Measurements from ENCODE around the gene HEBP2. TPM values are rescaled to one million over a fixed set of nuclear protein-coding genes. Genes with fewer than 3 reads are reported as not detected.

Gene HEBP2
- total and polyA plus RNA-seq, 2 of the 13 experiments (the other 11 are each of a cell fraction or from before 2014, with no cell fraction given) = 16.0 to 72.8 TPM

DNA sequence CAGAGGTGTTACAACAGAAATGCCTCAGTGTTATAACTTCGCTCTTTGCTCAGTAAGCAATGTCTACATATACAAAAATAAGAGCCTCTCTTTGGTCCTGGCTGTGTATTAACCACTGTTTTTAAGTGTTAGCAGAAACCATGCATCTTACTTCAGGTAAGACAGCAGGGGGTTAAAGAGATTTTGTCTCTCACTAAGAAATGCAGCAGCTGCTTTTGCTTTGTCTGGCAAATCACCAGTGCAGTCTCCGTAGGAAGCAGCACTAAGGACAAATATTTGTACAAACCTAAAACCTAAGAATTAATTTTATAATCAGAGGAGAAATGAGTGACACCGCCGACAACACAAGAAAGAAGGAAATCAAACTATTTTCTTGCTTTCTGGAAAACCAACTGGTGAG lies 25.6 kb upstream of the HEBP2 start (continued):
- TF ChIP-seq, protein P1, sequence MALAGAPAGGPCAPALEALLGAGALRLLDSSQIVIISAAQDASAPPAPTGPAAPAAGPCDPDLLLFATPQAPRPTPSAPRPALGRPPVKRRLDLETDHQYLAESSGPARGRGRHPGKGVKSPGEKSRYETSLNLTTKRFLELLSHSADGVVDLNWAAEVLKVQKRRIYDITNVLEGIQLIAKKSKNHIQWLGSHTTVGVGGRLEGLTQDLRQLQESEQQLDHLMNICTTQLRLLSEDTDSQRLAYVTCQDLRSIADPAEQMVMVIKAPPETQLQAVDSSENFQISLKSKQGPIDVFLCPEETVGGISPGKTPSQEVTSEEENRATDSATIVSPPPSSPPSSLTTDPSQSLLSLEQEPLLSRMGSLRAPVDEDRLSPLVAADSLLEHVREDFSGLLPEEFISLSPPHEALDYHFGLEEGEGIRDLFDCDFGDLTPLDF (CRISPR knock-in tag; IDR thresholded peaks at IDR 0.05) = no peak
- TF ChIP-seq ATM (IDR thresholded peaks at IDR 0.05; ENCODE audit: borderline replicate concordance) (no peak), PHF21A (CRISPR knock-in tag; IDR thresholded peaks at IDR 0.05) (no peak), HMG20B (CRISPR knock-in tag; conservative IDR thresholded peaks at IDR 0.05) (no peak), CEBPG (CRISPR knock-in tag; IDR thresholded peaks at IDR 0.05) (no peak), ZNF343 (CRISPR knock-in tag; IDR thresholded peaks at IDR 0.05) (no peak), ZBTB7B (CRISPR knock-in tag; IDR thresholded peaks at IDR 0.05) (no peak), ZNF546 (CRISPR knock-in tag; conservative IDR thresholded peaks at IDR 0.05) (no peak), ZNF678 (CRISPR knock-in tag; IDR thresholded peaks at IDR 0.05) (no peak)
- TF ChIP-seq, protein P2, sequence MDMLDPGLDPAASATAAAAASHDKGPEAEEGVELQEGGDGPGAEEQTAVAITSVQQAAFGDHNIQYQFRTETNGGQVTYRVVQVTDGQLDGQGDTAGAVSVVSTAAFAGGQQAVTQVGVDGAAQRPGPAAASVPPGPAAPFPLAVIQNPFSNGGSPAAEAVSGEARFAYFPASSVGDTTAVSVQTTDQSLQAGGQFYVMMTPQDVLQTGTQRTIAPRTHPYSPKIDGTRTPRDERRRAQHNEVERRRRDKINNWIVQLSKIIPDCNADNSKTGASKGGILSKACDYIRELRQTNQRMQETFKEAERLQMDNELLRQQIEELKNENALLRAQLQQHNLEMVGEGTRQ (IDR thresholded peaks at IDR 0.05; ENCODE audit: low read depth, low read length) = no peak
- TF ChIP-seq, protein P2 (CRISPR knock-in tag; IDR thresholded peaks at IDR 0.05; ENCODE audit: borderline replicate concordance) = no peak
